Right ventricle myocardium superior (tissue), 1 donor: ENCODE data around the gene MCUR1. TPM values are rescaled to one million over a fixed set of nuclear protein-coding genes. Genes with fewer than 3 reads are reported as not detected.
A peak's percentile ranks its signal among the peaks of the same experiment; 100 is the strongest.
"Not testable (repeated sequence)": the region's sequence is repeated elsewhere in the genome, so short reads cannot be mapped to it uniquely, and the experiment has no call there.

Source experiments
- ATAC-seq: fragments of 200-7000 bp; cut with Tn5 transposase; one replicate; pipeline ENCODE4 v1.9.1; 2020; ENCODE audit warnings: mild to moderate bottlenecking; ENCODE audit not compliant: poor library complexity
- DNase-seq: peaks from one replicate; pipeline ENCODE4 v3.0.0-alpha.2; 2020
- intact Hi-C: fragments of 100-400 bp; cut with DNase I; formaldehyde crosslinking; loops from one replicate; pipeline ENCODE4 v1.11.2; 2022
- total RNA-seq: library from RNA; stranded (reverse); fragmentation: NEBNext Ultra II Directional; extraction: Animal tissue kit (Norgen Biotek cat#: 25700); gene quantifications from one replicate; pipeline ENCODE4 v1.2.1, GENCODE V29; 2021
- donor health status: DM: no; HTN: yes; CAD: no; lungs with severe emphysema.

The MCUR1 gene
- total RNA-seq, 1 donor from 2014 or later: 35.7 TPM

DNA sequence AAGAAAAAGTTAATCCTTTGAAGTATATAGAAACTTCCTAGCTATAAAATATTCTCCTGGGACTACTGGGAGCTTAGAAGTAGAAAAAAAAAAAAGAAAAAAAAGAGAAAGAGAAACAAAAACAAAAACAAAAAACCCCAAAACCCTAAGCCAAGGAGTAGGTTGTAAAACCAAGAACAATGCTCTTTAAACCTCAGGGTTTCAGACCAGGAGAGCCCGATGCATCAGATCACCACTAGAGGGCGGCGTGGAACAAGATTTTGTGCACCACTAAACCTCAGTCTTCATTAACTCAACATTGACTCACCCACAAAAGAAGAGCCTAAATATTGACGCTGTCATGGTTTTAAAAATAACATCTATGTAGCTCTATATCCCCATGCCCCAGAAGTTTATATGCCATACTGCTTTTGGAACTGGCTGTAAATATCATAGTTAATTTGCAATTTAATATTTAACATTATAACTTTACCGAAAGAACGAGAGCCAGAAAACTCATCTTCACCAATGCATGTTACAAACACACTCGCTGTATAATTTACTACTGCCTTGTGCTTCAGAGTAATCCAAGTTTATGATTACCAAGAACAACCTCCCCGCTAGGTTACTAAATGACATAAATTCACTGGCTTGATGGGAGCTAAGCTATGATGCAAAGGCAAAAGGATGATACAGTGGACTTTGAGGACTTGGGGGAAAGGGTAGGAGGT, 19.2 kb downstream of the MCUR1 start:
- ATAC-seq (peak; percentile 88), DNase-seq (peak; percentile 87)
- intact Hi-C loops: loop anchor here (10.0 kb wide), 1 partner anchor 270 kb away; no protein-coding TSS in a partner anchor

- intact Hi-C loops: loop anchor here (10.0 kb wide), 1 partner anchor 271 kb away; no protein-coding TSS in a partner anchor
- DNase-seq (no peak), ATAC-seq (no peak)
Measured at GRCh38 chr6:13794184-13794583, 20.2 kb downstream of the MCUR1 start.

- DNase-seq (no peak), ATAC-seq (no peak)
- intact Hi-C loops: loop anchor here (10.0 kb wide), 1 partner anchor 275 kb away; no protein-coding TSS in a partner anchor
Measured at GRCh38 chr6:13789746-13790145, 24.6 kb downstream of the MCUR1 start.

GRCh38 chr6:13788820-13789219, 25.5 kb downstream of the MCUR1 start:
- intact Hi-C loops: no loop called here
- DNase-seq: no peak
- no peak for ATAC-seq

DNA sequence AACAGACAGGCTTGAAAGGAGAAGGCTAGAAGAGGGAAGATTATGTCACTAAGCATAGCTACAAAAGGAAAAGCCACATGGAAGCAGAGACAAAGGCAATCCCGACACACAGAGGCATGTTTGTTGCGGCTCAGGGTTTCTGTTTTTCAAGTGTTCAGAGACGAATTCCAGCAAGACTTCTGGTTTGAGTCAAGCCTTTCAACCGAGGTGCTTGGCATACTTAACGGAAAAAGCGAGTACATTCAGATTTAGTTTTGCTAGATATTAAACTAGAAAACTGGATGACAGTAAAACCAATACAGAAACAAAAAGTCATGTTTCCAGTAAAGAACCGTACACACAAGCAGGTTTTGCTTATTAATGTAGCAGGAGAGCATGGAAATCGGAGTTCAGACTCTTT, 27.2 kb downstream of the MCUR1 start:
- DNase-seq: no peak
- ATAC-seq: peak; percentile 39
- intact Hi-C loops: no loop called here

DNA sequence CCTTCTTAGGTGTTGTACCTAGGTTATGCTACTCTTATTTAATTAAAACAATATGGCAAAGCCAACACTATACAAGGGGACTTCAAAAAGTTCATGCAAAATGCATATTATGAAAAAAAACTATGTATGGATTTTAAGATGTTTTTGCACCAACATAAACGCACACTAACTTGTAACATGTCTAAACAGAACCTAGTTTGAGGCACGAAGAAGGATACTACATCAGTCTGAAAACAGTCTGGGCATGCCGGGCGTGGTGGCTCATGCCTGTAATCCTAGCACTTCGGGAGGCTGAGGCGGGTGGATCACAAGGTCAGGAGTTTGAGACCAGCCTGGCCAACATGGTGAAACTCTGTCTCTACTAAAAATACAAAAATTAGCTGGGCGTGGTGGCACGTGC, 34.2 kb downstream of the MCUR1 start:
- ATAC-seq, DNase-seq, intact Hi-C loops: not testable (repeated sequence)

DNA sequence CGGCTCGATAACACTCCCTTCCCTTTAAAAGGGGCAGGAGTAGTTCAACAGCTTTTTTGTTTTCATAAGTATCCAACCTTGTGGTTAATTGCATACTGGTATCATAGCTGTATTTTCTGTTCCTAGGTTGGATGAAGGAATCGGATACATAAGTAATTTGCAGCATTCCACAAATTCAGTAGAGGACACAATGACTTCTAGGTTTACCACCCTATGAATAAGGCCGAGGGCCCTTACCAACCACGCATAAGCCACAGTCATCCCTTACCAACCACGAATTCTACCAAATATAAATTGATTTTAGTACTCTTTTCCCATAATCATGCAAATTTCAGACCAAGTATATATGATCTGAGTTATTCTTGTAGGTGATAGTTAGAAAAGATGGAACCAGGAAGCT, 36.3 kb downstream of the MCUR1 start:
- no peak for DNase-seq
- intact Hi-C loops: no loop called here
- ATAC-seq: no peak

DNA sequence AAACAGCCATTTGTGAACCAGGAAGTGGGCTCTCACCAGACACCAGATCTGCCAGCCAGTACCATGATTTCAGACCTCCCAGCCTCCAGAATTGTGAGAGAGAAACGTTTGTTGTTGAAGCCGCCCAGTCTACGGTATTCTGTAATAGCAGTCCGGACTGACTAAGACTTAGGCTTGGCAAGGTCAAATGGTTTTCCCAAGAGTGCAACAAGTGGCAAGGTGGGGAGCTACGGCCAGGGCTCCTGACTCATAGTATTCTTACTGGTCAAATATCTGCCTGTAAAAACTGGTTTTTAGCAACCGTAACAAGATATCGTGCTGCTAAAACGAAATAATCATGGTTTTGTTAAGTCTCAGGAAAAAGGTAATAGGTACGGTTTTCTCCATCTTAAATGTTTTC, 37.8 kb downstream of the MCUR1 start:
- no peak for ATAC-seq
- intact Hi-C loops: no loop called here
- DNase-seq: no peak

DNA sequence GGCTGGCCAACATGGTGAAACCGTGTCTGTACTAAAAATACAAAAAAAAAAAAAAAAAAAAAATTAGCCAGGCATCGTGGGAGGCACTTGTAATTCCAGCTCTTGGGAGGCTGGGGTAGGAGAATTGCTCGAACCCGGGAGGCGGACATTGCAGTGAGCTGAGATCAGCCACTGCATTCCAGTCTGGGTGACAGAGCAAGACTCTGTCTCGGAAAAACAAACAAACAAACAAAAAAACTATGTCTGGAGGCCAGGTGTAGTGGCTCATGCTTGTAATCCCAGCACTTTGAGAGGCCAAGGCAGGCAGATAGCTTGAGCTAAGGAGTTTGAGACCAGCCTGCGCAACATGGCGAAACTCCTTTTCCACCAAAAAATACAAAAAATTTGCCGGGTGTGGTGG, 38.9 kb downstream of the MCUR1 start:
- ATAC-seq, intact Hi-C loops, DNase-seq: not testable (repeated sequence)

- ATAC-seq, intact Hi-C loops, DNase-seq: not testable (repeated sequence)
Measured at GRCh38 chr6:13772358-13773030, 41.9 kb downstream of the MCUR1 start.

DNA sequence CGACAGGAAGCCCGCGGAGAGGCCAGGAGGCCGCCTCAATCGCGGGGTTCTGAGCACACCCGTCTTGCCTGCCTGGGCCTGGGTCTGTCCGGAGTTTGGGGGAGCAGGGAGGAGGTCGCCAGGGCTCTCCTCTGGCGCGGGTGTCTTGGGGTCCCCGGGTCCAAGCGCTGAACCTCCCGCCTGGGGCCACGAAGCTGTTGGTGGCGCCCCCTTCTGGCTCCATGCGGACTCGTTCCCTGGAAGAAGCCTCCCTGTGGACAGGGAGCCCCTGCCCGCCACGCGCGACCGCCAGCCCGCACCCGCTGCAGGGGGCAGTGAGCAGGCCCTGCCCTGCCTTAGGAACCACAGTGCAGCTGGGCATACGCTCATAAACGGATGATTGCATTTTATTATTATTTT, 44.7 kb downstream of the MCUR1 start:
- DNase-seq (no peak), ATAC-seq (no peak)
- intact Hi-C loops: no loop called here

GRCh38 chr6:13769034-13769654, 45.2 kb downstream of the MCUR1 start:
- ATAC-seq (no peak), DNase-seq (no peak)
- intact Hi-C loops: no loop called here

- peak; percentile 70 for DNase-seq
- intact Hi-C loops: no loop called here
- peak; percentile 87 for ATAC-seq
Measured at GRCh38 chr6:13767121-13767808, 47.1 kb downstream of the MCUR1 start.

GRCh38 chr6:13766201-13766634, 48.1 kb downstream of the MCUR1 start:
- intact Hi-C loops: no loop called here
- ATAC-seq (no peak), DNase-seq (no peak)

GRCh38 chr6:13765570-13765969, 48.8 kb downstream of the MCUR1 start:
- intact Hi-C loops: no loop called here
- ATAC-seq (no peak), DNase-seq (no peak)

- ATAC-seq (no peak), DNase-seq (no peak)
- intact Hi-C loops: no loop called here
Measured at GRCh38 chr6:13764996-13765395, 49.4 kb downstream of the MCUR1 start.

DNA sequence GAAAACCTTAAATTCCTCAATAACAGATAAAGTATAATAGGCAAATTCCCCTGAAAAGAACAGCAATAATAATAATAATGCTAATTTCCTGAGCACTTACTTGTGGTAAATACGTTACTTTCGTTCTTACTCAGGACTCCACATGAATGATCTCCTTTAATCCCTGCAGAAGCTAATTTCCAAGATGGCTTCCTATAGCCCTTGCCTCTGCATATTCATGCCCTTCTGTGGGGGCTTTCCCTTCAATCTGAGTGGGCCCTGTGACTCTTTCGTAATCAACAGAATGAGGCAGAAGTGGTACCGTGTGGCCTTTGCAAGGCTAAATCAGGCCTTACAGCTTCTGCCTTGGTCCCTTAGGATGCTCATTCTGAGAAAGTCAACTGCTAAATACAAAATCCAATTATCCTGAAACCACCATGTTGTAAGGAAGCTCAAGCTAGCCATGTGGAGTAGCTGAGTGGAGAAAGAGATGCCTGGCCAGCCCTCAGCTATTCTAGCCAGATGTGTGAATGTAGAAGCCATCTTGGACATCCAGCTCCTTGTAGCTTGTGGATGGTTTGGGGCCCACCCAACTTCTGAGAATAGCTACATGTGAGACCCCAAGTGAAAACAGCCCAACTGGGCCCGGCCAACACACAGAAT, 50.5 kb downstream of the MCUR1 start:
- intact Hi-C loops: no loop called here
- DNase-seq: no peak

GRCh38 chr6:13762611-13763441, 51.5 kb downstream of the MCUR1 start:
- no peak for ATAC-seq
- intact Hi-C loops: no loop called here

More for the DNA sequence above, 50.5 kb downstream of the MCUR1 start:
- no peak for ATAC-seq

More at GRCh38 chr6:13762611-13763441, 51.5 kb downstream of the MCUR1 start:
- no peak for DNase-seq
